Forelimb muscle (tissue), 1 donor: ENCODE measurements around the gene WDFY2. TPM values are rescaled to one million over a fixed set of nuclear protein-coding genes. Genes with fewer than 3 reads are reported as not detected.

ENCODE experiments used
- DNase-seq: peaks from one replicate; pipeline ENCODE4 v3.0.0-alpha.2; 2013; ENCODE audit warnings: low read depth
- polyA plus RNA-seq: library from polyadenylated mRNA; unstranded; fragments of 120-200 nt; gene quantifications from one replicate; pipeline ENCODE4 v1.2.1, GENCODE V29; 2013; ENCODE audit not compliant: insufficient read length

WDFY2 gene
- polyA plus RNA-seq, 1 donor = 8.3 TPM

DNA sequence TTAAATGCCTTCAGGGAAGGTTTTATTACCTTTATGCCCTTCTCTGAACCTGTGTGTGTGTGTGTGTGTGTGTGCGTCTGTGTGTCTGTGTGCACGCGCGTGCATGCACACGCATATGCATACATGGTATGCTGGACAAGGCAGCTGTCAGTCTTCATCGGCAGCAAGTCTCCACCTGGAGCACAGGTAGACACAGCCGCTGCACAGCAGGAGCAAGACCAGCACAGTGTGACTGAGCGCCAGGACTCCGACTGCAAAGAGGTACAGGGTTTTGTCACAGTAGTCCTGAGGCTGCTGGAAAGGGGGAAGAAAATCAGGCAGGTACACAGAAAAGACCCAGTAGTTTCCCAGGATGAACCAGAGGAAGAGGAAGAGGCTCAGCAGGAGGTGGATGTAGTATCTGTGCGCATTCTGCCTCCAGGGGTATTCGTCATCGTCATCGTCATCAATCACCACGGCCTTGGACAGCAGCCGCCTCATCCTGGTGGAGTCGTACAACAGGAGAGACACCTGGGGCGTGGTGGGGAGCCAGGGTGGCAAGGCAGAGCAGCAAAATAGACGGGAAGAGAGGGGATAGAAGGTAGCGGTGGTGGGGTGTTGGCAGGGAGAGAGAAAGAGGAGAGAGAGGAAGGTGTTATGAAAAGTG lies 232.5 kb downstream of the WDFY2 start:
- no peak for DNase-seq

Other genes starting within 250 kb of the WDFY2 start
- gene SERPINE3, start 244.8 kb upstream of the WDFY2 start, polyA plus RNA-seq = 0.77 TPM
- 18.9 TPM for gene INTS6, start 131.4 kb upstream of the WDFY2 start, polyA plus RNA-seq
- 14.8 TPM for gene DHRS12, start 219.7 kb downstream of the WDFY2 start, polyA plus RNA-seq